GM10847 (cell line): ENCODE results near the gene EID2B.

Experiments
- POLR2A ChIP-seq: IDR thresholded peaks from 2 replicates; pipeline ENCODE4 v1.6.1; 2011; ENCODE audit not compliant: insufficient read length; ENCODE audit errors: extremely low read depth

Gene EID2B

DNA sequence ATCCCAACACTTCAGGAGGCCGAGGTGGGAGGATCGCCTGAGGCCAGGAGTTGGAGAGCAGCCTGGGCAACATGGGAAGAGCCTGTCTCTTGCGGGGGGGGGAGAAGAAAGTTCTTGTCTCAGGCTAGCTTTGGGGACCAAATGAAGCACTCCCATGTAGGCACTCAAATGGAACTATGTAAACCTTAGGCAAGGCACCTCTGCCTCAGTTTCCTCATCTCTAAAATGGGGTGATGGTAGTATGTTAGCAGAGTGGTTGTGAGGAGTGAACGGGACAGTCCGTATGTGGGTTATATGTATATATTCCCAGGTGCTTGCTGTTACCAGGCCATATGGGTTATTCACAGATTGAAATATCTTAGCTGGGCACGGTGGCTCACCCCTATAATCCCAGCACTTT lies 40.4 kb downstream of the EID2B start:
- TF ChIP-seq POLR2A = no peak

DNA sequence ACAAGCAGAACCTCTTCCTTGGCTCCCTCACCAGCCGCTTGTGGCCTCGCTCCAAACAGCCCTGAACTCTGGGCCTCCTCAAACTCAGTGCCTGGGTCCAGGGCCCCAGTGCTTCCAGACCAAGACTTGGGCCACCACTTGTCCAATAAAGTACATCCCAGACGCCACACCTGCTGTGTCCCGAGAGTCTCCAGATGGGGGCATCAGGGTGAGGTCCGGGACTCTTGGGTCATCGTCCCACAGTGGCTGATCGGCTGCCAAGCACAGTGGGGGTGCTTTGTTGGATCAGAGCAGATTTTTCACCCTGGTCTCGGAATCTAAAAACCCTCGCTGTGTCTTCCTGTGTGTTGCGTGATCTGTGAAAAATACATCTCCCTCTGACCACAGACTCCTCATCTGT lies 42.9 kb downstream of the EID2B start:
- TF ChIP-seq POLR2A = no peak

DNA sequence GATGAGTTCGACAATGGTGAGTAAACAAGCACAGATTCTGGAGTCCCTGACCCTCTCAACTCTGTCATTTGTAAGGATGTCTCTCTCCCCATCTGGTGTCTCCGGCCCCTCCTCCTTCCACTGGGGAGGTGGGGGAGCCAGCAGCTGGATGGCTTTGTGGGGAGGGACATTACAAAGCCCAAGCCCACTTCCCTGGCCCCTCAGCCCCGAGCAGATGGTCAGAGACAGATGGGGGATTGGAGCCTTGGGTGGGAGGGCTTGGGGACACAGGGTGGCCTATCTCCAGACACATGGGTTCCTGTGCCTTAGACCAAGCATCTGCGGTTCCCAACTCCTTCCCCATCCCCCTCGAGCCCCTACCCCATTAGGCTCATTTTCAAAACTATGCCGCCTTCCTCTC lies 49.5 kb downstream of the EID2B start:
- TF ChIP-seq POLR2A = no peak

DNA sequence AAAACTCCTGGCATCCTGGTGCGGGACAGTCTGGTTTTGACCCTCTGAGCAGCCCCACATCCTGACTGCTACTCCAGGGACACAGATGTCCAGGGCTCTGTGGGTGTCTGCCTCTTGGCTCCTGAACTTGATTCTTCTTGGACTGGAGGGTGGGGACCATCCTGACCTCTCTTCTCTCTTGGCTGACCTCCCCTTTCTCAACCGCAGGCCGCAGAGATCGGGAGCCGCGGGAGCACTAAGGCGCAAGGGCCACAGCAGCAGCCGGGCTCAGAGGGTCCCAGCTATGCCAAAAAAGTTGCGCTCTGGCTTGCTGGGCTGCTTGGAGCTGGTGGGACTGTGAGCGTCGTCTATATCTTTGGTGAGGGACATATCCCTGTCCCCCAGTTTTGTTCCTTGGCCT lies 51.0 kb downstream of the EID2B start:
- no peak for TF ChIP-seq POLR2A

DNA sequence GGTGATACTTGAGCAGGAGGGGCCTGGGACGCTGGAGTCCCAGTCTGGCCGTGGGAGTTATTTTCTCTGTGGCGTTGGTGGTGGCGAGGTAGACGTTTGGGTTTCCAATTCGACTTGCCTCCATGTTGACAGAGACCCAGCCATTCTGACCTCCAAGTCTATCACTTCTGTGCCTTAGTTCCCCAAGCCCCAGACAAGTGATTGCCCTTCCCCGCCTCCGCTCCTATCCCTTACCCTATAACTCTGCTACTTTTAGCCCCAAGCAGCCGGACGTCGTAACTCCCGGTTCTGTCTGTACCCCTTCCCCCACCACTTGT lies 51.5 kb downstream of the EID2B start:
- no peak for TF ChIP-seq POLR2A
